Spleen (tissue), 7 donors: Measurements from ENCODE around the gene GRN.
"Not testable (repeated sequence)": the region's sequence is repeated elsewhere in the genome, so short reads cannot be mapped to it uniquely, and the experiment has no call there.

Experiments used
- POLR2A ChIP-seq, 3 donors: fragments of 450-650 bp; IDR thresholded peaks; one replicate each; pipeline ENCODE4 v1.5.1; 2017; ENCODE audit warnings: antibody characterized with exemption in 3 of 3, mild to moderate bottlenecking in 1 of 3
- POLR2AphosphoS5 ChIP-seq, 3 donors: sonication (generic); formaldehyde crosslinking; IDR thresholded peaks; one replicate each; pipeline ENCODE4 v1.5.1; 2017; ENCODE audit warnings: antibody characterized with exemption in 3 of 3
- TF ChIP-seq, protein P1 (sequence below), 11 experiments: fragments of 200-600 bp in 7 of 11; fragments of 450-650 bp in 4 of 11; sonication (generic) in 4 of 11; IDR thresholded peaks in 8 of 11; conservative IDR thresholded peaks in 3 of 11; 1 replicate in 7 of 11; 2 replicates in 4 of 11; pipeline versions ENCODE4 v1.4.0 to v1.8.0; 2016 to 2021; ENCODE audit warnings: antibody characterized with exemption in 11 of 11, inconsistent platforms in 4 of 11, mild to moderate bottlenecking in 1 of 11
- donor health status: DM: no; HTN: no; CAD: no; lungs with moderate emphysema.
- donor health status: DM: no; HTN: no; CAD: no.
- donor health status: DM: no; HTN: no; CAD: no.

DNA sequence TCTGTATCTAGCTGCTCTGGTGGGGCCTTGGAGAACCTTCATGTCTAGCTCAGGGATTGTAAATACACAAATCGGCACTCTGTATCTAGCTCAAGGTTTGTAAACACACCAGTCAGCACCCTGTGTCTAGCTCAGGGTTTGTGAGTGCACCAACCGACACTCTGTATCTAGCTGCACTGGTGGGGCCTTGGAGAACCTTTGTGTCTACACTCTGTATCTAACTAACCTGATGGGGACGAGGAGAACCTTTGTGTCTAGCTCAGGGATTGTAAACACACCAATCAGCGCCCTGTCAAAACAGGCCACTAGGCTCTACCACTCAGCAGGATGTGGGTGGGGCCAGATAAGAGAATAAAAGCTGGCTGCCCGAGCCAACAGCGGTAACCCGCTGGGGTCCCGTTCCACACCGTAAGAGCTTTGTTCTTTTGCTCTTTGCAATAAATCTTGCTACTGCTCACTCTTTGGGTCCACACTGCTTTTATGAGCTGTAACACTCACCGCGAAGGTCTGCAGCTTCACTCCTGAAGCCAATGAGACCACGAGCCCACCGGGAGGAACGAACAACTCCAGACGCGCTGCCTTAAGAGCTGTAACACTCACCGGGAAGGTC lies 24.4 kb downstream of the GRN start:
- TF ChIP-seq, protein P1, sequence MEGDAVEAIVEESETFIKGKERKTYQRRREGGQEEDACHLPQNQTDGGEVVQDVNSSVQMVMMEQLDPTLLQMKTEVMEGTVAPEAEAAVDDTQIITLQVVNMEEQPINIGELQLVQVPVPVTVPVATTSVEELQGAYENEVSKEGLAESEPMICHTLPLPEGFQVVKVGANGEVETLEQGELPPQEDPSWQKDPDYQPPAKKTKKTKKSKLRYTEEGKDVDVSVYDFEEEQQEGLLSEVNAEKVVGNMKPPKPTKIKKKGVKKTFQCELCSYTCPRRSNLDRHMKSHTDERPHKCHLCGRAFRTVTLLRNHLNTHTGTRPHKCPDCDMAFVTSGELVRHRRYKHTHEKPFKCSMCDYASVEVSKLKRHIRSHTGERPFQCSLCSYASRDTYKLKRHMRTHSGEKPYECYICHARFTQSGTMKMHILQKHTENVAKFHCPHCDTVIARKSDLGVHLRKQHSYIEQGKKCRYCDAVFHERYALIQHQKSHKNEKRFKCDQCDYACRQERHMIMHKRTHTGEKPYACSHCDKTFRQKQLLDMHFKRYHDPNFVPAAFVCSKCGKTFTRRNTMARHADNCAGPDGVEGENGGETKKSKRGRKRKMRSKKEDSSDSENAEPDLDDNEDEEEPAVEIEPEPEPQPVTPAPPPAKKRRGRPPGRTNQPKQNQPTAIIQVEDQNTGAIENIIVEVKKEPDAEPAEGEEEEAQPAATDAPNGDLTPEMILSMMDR (IDR thresholded peaks at IDR 0.05 in 8 of 11, conservative IDR thresholded peaks at IDR 0.05 in 3 of 11) = not testable (repeated sequence)
- not testable (repeated sequence) for TF ChIP-seq POLR2AphosphoS5, POLR2A (IDR thresholded peaks at IDR 0.05)
